Stimulated activated CD8-positive, alpha-beta memory T cell treated with anti-CD3 and anti-CD28 coated beads, Interleukin-12 subunit alpha, Interleukin-12 subunit beta, amount 100 ng/mL, for 4 hours (primary cell): ENCODE results near the gene CSF1.

Experiments used
- DNase-seq: peaks from one replicate; pipeline ENCODE4 v3.0.0-alpha.2; 2020; ENCODE audit warnings: low read depth

The CSF1 gene

GRCh38 chr1:109978761-109979488 is 68.3 kb downstream of the CSF1 start:
- no peak for DNase-seq

DNA sequence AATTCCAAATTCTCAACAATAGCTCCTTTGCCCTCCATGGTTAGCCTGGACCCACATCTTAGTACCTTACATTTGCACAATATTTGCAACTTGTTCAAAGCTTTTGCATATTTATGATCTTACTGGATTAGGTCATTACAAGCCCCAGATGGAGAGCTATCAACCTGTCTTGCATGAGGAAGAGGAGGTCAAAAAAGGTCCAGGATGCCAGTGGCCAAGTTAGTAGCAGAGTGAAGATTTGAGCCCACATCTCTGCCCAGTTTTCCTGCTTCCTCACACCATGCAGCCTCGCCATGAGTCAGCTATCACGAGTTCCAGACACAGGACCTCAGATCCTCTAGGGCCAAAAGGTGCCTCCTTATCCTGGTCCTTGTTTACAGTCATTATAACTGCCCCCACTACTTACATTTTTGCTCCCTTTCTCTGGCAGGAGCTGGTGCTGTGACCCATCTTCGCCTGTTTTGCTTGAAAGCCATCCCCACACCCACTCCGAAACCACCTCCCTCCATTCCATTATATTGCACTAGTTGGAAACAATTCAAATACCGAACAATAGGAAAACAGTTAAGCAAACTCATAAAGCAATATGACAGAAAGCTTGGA is 68.9 kb downstream of the CSF1 start:
- no peak for DNase-seq
